ENCODE data around the gene PDE8B.
"Not testable (repeated sequence)": the region's sequence is repeated elsewhere in the genome, so short reads cannot be mapped to it uniquely, and the experiment has no call there.

Gene PDE8B

DNA sequence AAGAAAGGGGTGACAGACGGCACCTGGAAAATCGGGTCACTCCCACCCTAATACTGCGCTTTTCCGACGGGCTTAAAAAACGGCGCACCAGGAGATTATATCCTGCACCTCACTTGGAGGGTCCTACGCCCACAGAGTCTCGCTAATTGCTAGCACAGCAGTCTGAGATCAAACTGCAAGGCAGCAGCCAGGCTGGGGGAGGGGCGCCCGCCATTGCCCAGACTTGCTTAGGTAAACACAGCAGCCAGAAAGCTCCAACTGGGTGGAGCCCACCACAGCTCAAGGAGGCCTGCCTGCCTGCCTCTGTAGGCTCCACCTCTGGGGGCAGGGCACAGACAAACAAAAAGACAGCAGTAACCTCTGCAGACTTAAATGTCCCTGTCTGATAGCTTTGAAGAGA lies 264.6 kb downstream of the PDE8B start:
- H3K27ac Mint-ChIP-seq; H3K4me1 Mint-ChIP-seq (ENCODE audit: low read depth); H3K4me3 Mint-ChIP-seq; H3K27me3 Mint-ChIP-seq; H3K9me3 Mint-ChIP-seq; DNase-seq: not testable (repeated sequence)
- H3K36me3 Mint-ChIP-seq (ENCODE audit: low read depth): peaks cover 57% of the 10 kb centered on the region

All from activated T-cell treated with anti-CD3 and anti-CD28 coated beads, Interleukin-2, amount 50 U/mL, for 24 hours (primary cell).